Activated T-cell treated with anti-CD3 and anti-CD28 coated beads for 1 hour (primary cell): Measurements from ENCODE around the gene EVA1A.

Experiments
- DNase-seq: peaks from one replicate; pipeline ENCODE4 v3.0.0-alpha.2; 2020; ENCODE audit warnings: low read depth

The EVA1A gene

DNA sequence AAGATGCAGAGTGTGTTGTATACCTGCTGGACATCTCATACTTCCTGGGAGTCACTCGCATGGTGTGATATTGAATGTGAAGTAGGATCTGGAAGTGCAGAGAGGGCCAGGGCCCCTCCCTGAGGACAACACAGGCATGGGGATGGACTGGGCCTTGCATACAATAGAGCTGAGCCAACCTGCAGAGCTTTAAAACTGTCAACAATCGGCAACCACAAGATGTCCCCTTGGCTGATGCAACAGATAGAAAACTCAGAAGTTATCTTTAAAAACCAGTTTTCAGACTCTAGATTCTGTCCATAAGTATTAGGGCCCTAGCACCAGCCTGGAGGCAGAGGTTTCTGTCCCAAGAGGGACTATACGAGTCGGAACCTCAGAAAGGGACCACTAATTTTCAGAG is 19.7 kb downstream of the EVA1A start:
- no peak for DNase-seq

DNA sequence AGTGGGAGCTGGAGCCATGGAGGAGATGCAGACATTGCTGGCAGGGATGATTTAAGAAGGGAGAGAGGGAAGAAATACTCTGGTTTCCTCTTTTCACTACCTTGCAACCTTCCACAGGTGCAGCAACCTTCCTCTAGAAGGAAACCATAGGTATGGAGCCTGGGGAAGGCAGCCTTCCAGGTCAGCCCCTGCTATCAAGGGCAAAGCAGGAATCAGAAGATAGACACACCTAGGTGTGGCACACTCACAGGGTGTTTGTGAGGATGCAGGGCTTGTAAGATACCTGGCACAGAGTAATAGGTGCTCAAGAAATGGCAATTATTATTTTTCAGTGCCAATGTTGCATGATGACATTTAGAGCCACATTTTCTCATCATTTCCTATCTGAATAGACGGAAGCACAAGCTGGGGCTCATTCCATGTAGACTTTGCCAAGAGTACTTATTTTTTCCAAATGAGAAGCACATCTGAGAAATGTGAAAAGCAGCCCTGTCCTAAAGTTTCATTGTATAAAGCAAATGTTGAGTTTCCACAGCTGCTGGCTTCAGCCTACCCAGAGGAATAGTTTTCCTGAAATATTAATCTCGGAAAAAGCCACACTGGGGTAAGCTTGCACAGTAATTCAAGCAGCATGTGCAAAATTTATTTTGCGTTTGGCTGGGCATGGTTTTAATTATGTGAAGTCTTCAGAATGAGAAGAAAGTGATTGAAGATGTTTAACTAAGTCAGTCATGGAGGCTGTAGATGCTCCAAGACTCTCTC is 20.6 kb downstream of the EVA1A start:
- DNase-seq, result no peak

DNA sequence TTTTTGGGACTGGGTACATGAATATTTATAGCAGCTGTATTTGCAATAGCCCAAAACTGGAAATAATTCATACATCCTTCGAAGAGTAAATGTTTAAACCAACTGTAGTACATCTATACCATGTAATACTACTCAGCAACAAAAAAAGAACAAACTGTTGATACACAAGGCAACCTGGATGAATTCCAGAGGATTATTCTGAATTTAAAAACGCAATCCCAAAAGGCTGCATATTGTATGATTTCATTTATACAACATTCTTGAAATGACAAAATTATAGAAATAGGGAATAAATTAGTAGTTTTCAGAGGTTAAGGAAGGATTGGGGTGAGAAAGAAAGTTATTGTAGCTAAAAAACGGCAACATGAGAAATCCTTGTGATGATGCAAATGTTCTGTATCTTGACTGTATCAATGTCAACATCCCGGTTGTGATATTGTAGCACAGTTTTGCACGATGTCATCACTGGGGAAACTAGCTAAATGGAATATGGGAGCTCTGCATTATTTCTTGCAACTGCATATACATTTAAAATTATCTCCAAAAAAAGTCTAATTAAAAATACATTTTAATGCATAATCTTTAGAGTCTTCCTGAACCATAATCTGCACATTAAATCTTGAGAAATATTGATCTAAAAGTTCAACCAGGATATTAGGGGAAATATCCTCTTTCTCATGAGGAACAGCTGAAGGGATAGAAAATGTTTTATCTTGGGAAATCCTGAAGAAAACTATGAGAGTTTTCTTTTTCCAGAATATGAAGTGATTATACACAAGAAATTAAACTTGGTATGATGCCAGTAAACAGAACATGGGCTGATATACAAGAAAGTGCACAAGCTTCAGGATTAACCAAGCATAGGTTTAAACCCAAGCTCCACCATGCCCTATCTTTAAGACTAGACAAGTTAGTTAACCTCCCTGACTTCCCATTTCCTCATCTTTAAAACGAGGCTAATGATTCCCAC is 21.9 kb downstream of the EVA1A start:
- no peak for DNase-seq

DNA sequence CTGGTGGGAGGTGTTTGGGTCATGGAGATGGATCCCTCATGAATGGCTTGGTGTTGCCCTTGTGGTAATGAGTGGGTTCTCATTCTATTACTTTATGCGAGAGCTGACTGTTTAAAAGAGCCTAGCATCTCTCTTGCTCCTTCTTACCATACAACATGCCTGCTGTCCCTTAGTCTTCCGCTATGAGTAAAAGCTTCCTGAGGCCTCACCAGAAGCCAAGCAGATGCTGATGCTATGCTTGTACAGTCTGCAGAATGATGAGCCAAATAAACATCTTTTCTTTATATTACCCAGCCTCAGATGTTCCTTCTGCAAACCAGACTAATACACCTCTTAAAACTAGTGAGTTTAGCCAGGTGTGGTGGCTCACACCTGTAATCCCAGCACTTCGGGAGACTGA is 23.1 kb downstream of the EVA1A start:
- DNase-seq, result no peak

DNA sequence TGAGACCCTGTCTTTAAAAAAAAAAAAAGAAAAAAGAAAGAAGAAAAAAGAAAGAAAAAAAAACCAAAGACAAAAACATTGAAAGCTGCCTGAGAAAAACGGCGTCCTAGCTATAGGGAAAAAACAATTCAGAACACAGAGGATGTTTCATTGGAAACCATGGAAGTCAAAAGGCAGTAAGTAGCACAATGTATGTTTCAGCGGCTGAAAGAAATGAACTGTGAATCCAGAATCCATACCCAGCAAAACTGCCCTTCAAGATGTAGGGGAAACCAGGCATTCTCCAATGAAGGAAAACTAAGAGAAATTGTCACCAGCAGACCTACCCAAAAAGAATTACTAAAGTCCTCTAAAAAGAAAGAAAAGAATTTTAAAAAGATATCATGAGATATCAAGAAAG is 27.6 kb downstream of the EVA1A start:
- DNase-seq, result no peak

DNA sequence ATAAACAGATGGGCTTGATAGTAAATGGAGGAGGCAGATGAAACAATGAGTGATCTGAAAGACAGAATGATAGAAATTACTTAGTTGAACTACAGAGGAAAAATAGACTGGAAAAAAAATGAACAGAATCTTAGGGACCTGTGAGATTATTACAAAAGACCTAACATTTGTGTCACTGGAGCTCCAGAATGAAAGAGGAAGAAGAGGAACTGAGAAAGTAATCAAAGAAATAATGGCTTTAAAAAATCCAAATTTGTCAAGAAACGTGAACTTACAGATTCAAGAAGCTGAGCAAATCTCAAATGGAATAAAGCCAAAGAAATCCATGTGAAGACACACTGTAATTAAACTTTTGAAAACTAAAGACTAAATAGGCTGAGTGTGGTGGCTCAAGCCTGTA is 28.3 kb downstream of the EVA1A start:
- DNase-seq, result no peak

DNA sequence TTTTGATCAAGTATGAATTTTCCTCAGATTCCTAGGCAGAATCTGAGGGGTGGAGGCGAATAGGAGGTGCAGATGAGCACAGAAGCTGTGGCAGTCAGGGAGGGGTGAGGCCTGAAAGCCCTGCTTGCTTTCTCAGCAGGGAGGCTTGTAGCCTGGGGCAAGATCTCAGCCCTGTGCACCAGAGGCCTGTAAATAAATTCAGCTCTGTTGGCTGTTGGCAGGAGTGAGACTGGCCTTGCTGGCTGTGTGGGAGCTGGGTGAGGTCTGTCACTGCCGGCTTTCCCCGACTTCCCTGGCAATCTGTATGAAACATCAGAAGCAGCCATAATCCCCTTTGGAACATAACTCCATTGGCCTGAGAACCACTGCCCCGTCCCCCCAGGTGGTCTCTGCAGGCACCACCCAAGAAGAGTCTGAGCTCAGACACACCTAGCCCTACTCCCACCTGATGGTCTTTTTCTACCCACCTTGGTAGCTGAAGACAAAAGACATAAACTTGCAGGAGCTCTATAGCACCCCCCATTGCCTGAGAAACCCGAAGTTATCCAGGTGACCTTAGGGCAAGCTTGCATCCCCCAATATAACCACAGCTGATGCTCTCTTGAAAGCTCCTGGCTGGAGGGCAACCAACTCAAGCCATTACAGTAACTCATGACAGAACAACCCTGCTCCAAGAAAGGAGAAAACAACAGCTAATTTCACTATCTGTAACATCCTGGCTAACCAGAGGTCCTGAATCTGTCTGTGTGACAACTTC is 32.3 kb downstream of the EVA1A start:
- DNase-seq, result no peak

DNA sequence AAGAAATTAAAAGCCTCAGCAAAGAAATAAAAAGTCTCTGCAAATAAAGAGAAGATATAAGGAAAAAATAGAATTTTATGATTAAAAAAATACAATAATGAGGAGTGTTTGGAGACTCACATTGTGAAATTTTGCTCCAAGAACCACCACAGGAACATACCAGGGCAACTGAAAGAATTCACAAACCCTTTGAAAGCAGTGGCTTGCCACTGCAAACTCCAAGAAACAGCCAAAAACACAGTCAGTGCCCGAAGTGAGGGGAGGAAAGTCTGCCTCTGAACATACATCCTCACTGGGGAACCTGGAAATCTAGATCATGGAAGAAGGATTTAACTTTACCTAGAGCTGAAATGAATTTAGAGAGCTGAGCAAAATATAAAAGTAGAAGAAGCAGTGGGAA is 33.1 kb downstream of the EVA1A start:
- DNase-seq, result no peak

DNA sequence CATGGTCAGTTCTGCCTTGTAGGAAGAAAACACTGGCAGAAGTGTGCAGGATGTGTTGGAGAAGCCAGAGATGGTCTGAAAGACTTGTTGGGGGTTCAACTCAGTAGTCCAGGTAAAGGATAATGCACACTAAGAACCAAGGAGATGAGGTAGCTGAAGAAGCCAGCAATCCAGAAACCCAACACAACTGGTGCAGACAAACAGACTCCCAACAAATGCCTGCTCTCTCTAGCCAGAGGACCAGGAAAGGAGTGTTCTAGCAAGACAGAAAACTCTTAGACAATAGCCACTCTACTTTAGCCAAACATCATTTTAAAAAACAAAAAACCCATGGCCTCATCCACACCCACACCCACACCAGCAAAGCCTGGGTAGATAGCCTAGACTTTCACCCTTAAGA is 33.9 kb downstream of the EVA1A start:
- DNase-seq, result no peak

DNA sequence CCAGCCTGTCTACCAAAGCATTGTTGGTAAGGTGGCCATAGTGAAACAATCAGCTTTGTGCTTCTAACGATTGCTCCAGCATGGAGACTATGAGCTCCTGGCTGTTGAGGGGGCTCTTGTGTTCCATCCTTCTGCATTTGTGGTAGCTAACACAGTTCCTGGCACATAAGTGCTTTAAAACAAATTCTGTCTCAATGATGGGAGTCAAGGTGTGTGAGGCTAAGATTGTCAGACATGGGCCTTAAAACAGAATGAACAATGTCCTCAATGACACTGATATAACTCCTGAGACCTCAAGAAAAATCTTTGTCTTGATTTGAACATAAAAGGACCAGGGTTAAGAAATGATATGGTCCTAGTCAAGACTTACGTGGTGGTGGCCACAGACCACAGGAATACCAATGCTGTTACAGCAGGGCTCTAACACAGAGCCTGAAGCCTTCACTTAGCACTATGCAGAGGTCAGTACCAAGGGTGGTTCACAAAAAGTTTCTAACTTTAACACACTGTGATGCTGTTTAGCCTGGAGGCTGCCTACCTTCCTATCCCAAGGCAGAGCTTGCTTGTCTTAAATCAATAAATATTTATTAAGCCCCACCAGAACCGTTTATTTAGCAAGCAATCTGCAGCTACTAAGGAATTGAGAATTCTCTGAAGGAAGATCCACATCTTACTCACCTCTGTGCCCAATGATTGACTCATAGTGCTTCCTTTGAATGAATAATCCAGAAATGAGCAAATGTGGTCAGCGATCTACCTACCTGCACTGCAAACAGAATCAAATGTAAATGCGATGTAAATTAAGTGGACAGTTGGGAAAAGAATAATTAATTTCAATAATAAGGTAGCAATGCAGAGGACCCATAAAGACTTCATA is 35.1 kb downstream of the EVA1A start:
- no peak for DNase-seq

DNA sequence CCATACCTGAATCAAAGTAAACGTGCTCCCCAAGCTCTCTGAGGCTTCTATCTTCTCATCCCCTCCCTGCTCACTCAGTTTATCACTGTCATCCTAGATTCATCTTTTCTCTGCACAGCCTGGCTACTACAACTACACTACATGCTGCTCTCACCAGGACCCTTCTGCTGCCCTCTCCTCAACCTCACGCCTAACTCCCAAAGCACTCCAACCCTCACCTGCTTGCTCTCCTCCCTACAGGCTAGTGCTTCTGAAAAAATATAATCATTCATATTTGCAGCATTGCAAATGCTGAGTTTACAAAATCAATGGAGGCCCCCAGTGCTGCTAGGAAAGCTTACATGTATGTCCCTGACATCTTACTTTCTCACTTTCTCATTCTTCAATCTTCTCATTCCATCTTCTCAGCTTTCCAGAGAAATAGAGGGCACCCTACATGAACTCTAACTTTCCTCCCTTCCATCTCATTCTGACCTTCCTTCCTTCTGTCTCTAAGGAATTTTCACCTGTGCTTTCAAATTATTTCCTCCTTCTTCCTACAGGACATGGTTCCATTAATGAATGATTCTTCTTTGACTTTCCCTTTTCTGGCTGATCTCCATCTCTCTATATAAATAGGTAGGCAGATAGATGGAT is 36.3 kb downstream of the EVA1A start:
- no peak for DNase-seq

DNA sequence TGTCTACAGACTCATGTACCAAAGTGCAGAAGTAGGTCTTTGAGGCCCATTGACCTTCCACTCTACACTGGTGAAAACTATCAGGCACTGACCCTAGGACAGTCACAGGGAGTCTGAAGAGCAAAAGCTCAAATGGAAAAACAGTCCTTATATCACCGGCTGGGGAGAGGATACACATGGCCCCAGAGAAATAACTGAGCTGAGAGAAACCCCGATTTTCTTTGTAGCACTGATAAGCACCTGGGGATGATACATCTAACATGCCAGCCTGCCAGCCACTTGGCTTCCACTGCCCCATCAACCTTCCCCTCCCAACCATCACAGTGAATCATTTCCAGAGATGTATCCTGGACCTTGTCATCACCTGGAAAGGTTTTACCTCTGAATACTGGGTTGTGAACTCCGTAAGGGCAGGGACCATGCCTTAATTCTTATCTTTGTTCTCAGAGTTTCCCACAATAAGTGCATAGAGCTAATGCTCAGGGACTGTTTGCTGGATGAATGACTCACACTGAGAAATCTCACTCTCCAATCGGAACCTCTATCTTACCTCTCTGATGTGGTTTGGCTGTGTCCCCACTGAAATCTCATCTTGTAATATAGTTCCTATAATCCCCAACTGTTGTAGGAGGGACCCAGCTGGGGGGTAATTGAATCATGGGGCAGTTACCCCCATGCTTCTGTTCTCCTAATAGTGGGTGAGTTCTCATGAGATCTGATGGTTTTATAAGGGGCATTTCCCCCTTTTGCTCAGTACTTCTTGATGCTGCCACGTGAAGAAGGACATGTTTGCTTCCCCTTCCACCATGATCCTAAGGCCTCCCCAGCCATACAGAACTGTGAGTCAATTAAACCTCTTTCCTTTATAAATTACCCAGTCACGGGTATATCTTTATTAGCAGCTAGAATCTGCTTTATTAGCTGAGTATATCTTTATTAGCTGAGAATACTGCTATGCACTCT is 37.1 kb downstream of the EVA1A start:
- DNase-seq, result no peak

DNA sequence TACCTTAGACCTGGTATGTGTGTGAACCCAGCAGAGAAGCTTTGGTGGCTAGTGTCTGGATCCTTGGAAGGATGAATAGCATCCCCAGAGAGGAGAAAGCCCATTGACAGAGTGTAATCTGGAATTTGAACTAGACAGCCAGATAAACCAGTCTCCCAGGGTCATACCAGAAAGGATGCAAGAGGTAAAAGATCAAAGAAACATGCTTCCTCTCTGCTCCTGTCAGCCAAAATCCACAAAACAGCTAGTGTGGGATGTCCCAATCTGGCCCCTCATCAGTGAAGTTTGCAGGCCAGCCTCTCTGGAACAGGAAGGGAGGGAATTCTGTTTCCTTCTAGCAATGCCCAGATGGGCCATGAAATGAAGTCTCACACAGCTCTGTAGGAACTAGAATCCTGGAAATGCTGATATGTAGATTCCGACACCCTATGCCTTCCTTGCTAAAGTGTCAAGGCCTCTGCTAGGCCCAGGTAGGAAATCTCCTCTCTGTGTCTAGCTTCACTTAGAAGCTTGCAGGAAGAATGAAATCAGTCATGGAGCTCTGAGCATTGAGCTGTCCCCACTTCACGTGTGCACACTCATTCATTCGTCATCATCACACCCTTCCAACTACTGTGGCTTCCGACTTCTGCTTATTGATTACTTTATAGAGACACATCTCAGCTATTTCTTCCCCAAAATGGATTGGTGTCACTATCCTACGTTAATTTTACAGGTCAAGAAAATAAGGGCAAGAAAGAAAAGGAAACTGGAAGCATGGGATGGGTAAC is 38.0 kb downstream of the EVA1A start:
- no peak for DNase-seq

DNA sequence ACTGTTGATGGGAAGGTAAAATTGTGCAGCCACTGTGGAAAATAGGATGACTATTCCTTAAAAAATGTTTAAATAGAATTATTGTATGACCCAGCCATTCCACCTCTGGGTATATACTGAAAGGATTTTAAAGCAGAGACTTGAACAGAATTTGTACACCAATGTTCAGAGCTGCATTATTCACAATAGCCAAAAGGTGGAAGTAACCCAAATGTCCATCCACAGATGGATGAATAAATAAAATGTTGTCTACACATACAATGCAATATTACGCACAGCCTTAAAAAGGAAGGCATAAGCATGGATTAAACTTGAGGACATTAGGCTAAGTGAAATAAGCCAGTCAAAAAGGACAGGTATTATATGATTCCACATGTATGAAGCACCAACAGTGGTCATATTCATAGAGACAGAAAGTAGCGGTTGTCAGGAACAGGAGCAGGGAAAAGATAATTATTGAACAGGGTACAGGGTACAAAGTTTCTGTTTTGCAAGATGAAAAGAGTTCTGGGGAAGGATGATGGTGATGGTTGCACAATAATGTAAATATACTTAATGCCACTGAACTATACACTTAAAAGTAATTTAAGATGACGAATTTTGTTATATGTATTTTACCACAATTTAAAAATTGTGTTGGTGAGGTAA is 39.4 kb downstream of the EVA1A start:
- DNase-seq, result no peak

DNA sequence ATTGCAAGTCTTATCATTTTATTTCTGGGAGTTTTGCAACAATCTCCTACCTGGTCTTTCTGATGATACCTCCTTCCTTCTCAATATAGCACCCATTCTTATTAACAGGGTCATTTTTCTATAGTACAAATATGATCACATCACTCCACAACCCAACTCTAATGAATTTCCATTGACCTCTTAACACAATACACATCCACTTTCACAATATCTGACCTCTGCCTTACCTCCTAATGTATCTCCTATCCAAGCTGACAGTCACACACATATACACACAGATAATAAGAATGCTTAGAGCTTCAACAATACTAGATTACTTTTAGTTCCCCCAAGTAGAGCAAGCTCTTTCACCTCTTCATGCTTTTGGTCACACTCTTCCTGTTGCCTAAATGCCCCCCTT is 40.9 kb downstream of the EVA1A start:
- DNase-seq, result no peak

DNA sequence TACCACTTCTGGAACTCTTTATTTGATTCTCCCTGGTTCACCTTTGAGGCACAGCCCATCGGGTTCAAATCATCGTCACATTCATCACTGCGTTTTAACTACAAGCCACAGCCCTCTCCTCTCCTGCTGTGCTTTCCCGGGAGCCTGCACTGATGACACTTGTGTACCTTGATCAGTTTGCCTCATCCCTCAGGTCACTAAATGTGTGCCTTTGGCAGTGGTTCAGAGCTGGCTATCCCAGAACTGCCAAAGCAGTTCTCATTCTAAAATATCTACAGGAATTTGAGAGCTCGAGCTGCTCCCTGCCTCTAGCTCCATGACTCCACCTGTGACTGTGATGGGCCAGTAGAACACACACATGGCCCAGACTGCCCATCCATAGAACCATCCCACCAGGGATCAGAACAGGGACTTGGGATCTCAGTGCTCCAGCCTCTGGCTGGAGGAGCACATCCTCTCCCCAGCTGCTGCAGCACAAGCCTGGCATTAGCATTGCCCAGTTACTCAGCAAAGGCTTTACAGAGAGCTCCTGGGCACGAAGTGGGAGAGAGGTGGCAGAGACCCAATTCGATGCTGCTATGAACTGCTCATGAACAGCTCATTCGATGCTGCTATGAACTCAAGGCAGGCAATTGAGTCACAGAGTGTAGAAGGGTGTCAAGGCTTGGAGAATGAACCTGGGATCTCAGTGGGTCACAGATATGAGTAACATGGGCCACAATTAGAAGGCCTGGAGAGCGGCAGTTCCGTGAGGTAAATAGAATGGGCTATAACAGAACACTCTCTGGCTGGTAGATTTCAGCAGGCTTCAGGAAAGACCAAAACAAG is 41.9 kb downstream of the EVA1A start:
- DNase-seq, result no peak

DNA sequence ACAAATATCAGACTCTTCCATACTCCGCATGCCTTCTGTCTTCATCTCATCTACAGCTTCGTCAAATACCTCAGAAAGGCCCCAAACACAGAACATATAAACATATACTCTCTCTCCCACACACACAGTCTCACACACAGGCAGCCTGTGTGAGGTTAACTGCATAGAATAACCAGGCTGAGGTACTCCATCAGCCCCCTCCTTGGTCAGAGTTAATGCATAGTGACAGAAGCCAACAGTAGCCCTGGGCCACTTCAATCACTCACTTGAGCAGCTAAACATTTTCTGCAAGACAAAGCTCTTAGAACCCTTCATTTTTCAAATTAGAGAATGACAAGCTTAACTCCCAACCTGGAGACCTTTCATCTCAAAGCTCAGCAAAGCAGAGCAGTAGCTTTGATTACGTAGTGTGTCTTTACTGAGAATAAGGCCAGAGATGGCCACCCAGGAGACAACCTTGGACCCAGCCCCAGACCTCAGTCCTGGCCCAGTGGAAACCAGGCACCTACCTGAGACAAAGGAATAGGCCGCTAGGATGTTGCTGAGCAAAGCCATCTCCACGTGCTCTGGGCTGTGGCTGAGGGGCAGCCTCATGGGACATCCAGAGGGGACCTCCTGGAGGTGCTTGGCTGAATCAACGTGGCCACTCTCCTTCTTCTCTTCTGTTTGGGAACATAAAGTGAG is 43.0 kb downstream of the EVA1A start:
- DNase-seq, result no peak
